K562 (cell line): ENCODE results near the gene SYNPO. TPM values are rescaled to one million over a fixed set of nuclear protein-coding genes. Genes with fewer than 3 reads are reported as not detected.

Source experiments
- ARID2 ChIP-seq: fragments of 450-650 bp; IDR thresholded peaks from 2 replicates; pipeline ENCODE4 v1.6.1; 2017; ENCODE audit warnings: antibody characterized with exemption, mild to moderate bottlenecking
- CBX1 ChIP-seq: sonication (generic); IDR thresholded peaks from 2 replicates; pipeline ENCODE4 v1.6.1; 2016; ENCODE audit warnings: antibody characterized with exemption, low read depth, mild to moderate bottlenecking
- CTBP1 ChIP-seq: fragments of 450-650 bp; IDR thresholded peaks from 2 replicates; pipeline ENCODE4 v1.6.1; 2016; ENCODE audit warnings: borderline replicate concordance
- GABPA ChIP-seq: fragments of 200-800 bp; sonication (Bioruptor generic); conservative IDR thresholded peaks from 2 replicates; pipeline ENCODE4 v1.6.1; 2016; ENCODE audit warnings: low read depth, missing genetic modification characterization, missing compliant biosample characterization
- HIVEP1 ChIP-seq: fragments of 250-450 bp; sonication (Bioruptor Pico); IDR thresholded peaks from 2 replicates; pipeline ENCODE4 v1.4.0; 2020; ENCODE audit warnings: mild to moderate bottlenecking
- HSF4 ChIP-seq: fragments of 250-450 bp; sonication (Bioruptor Pico); IDR thresholded peaks from 2 replicates; pipeline ENCODE4 v2.1.2; 2022; ENCODE audit warnings: mild to moderate bottlenecking, moderate library complexity, borderline replicate concordance
- KLF13 ChIP-seq: fragments of 450-650 bp; IDR thresholded peaks from 2 replicates; pipeline ENCODE4 v1.6.1; 2016; ENCODE audit warnings: missing genetic modification characterization, low read depth, mild to moderate bottlenecking, missing compliant biosample characterization, moderate library complexity, borderline replicate concordance
- MEIS2 ChIP-seq: fragments of 450-650 bp; IDR thresholded peaks from 2 replicates; pipeline ENCODE4 v1.6.1; 2014; ENCODE audit warnings: mild to moderate bottlenecking; ENCODE audit not compliant: partially characterized antibody
- NCOA4 ChIP-seq: fragments of 450-650 bp; IDR thresholded peaks from 2 replicates; pipeline ENCODE4 v1.6.1; 2018; ENCODE audit warnings: mild to moderate bottlenecking; ENCODE audit not compliant: partially characterized antibody
- NFATC3 ChIP-seq: fragments of 450-650 bp; IDR thresholded peaks from 2 replicates; pipeline ENCODE4 v1.6.1; 2017; ENCODE audit warnings: mild to moderate bottlenecking
- POLR2B ChIP-seq: fragments of 450-650 bp; IDR thresholded peaks from 2 replicates; pipeline ENCODE4 v1.6.1; 2018; ENCODE audit warnings: low read depth; ENCODE audit not compliant: partially characterized antibody
- SMARCA5 ChIP-seq: fragments of 450-650 bp; IDR thresholded peaks from 2 replicates; pipeline ENCODE4 v1.6.1; 2016
- SMC3 ChIP-seq: conservative IDR thresholded peaks from 2 replicates; pipeline ENCODE4 v1.6.1; 2011; ENCODE audit warnings: low read depth, low read length, improper control_type of control experiment; ENCODE audit not compliant: insufficient read depth
- TCF7L2 ChIP-seq: fragments of 150-350 bp; IDR thresholded peaks from 2 replicates; pipeline ENCODE4 v1.6.1; 2016; ENCODE audit warnings: low read depth, mild to moderate bottlenecking, low read length, moderate library complexity
- ZFPM2 ChIP-seq: fragments of 250-450 bp; sonication (Bioruptor Pico); IDR thresholded peaks from 2 replicates; pipeline ENCODE4 v1.5.1; 2022; ENCODE audit warnings: mild to moderate bottlenecking
- ZNF507 ChIP-seq: conservative IDR thresholded peaks from 2 replicates; pipeline ENCODE4 v1.6.1; 2017; ENCODE audit warnings: missing genetic modification characterization, missing compliant biosample characterization
- ZNF561 ChIP-seq: fragments of 450-650 bp; formaldehyde crosslinking; conservative IDR thresholded peaks from 2 replicates; pipeline ENCODE4 v1.4.0; 2020; ENCODE audit warnings: mild to moderate bottlenecking, moderate library complexity
- polyA plus RNA-seq, 8 experiments: library from polyadenylated mRNA; depleted of rRNA in 4 of 8; stranded (reverse) in 5 of 8; unstranded in 3 of 8; fragments of >200 nt; fragmentation: Nextera tagmentation in 2 of 8; fragmentation: Illumina TruSeq in 1 of 8; extraction: Ambion mirVana in 2 of 8; extraction: Trizol in 1 of 8; gene quantifications; 2 replicates each; pipeline versions ENCODE4 v1.2.1 to v1.2.3, GENCODE V29; 2011 to 2014; ENCODE audit warnings: inconsistent platforms in 1 of 8, missing spikeins in 1 of 8
- total RNA-seq, 7 experiments: library from RNA; depleted of rRNA in 6 of 7; stranded (reverse); fragments of >200 nt in 6 of 7; fragmentation: Illumina TruSeq in 2 of 7; extraction: Trizol in 2 of 7; gene quantifications; 2 replicates each; pipeline versions ENCODE4 v1.2.1 to v1.2.3, GENCODE V29; 2011 to 2021; ENCODE audit warnings: low replicate concordance in 1 of 7
- TF ChIP-seq, protein P1 (sequence below), 2 experiments: fragments of 450-650 bp; conservative IDR thresholded peaks; 2 replicates each; pipeline ENCODE4 v1.6.1; 2017; ENCODE audit warnings: mild to moderate bottlenecking in 2 of 2, moderate library complexity in 2 of 2
- TF ChIP-seq, protein P2 (sequence below): fragments of 250-450 bp; sonication (Bioruptor Pico); IDR thresholded peaks from 2 replicates; pipeline ENCODE4 v1.5.0; 2021; ENCODE audit warnings: mild to moderate bottlenecking, borderline replicate concordance
- TF ChIP-seq, protein P3 (sequence below): sonication (generic); formaldehyde crosslinking; IDR thresholded peaks from 2 replicates; pipeline ENCODE4 v1.8.0; 2023; ENCODE audit warnings: mild to moderate bottlenecking, missing genetic modification reagents
- TF ChIP-seq, protein P4 (sequence below): IDR thresholded peaks from 2 replicates; pipeline ENCODE4 v1.6.1; 2011; ENCODE audit warnings: borderline replicate concordance, low read depth, mild to moderate bottlenecking, moderate library complexity, low read length; ENCODE audit not compliant: insufficient read depth, poor library complexity, severe bottlenecking

The SYNPO gene
- total and polyA plus RNA-seq, 9 of the 15 experiments (the other 6 are each of a cell fraction or from before 2014, with no cell fraction given): 0.01 to 0.31 (median 0.03) TPM; not detected in 4

DNA sequence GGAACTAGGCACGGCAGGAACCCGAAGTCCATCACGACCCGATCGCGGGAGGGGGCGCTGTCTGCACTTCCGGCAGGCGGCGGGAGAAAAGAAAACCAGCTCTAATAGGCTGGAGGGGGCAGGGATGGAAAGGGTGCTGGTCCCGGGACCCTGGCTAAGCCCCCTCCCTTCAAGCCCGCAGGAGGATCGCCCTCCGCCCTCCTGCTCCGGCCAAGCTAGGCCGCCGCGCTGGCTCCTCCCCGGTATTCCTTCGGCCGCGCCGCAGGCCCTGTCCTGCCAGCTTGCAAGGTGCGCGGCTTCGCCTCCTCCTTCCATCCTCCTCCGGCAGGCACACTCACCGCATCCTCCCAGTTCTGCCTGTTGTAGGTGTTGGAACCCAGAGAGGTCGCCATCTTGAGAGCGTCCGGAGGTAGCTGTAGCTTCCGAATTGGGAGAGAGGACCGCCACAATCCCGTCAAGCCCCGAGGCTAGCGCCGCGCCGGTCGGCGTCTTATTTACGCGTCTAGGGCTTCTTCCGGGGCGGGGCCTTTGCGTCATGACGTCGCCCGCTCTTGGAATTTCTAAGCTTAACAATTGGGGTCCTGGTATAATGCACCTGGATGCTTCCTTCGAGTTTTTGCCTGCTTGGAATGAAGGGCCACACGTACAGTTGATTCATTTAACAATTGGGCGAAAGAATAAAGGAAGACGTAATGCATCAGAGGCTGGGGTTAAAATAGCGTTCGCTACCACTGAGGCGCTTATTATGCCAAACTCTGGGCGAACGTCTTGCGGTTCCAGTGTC is 60.3 kb downstream of the SYNPO start, which contains the start of gene RBM22 (continued):
- TF ChIP-seq ARID2: 0 out of 2 replicates have a peak, but pooled peaks have one; percentile 4
- TF ChIP-seq POLR2B: peak; percentile 73
- no peak for TF ChIP-seq NCOA4
- no peak for TF ChIP-seq HSF4 (CRISPR knock-in tag)
- peak; percentile 93 for TF ChIP-seq GABPA (tag)
- TF ChIP-seq, protein P1, sequence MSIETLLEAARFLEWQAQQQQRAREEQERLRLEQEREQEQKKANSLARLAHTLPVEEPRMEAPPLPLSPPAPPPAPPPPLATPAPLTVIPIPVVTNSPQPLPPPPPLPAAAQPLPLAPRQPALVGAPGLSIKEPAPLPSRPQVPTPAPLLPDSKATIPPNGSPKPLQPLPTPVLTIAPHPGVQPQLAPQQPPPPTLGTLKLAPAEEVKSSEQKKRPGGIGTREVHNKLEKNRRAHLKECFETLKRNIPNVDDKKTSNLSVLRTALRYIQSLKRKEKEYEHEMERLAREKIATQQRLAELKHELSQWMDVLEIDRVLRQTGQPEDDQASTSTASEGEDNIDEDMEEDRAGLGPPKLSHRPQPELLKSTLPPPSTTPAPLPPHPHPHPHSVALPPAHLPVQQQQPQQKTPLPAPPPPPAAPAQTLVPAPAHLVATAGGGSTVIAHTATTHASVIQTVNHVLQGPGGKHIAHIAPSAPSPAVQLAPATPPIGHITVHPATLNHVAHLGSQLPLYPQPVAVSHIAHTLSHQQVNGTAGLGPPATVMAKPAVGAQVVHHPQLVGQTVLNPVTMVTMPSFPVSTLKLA (conservative IDR thresholded peaks at IDR 0.05): peak; percentile 49 to 77
- TF ChIP-seq, protein P2, sequence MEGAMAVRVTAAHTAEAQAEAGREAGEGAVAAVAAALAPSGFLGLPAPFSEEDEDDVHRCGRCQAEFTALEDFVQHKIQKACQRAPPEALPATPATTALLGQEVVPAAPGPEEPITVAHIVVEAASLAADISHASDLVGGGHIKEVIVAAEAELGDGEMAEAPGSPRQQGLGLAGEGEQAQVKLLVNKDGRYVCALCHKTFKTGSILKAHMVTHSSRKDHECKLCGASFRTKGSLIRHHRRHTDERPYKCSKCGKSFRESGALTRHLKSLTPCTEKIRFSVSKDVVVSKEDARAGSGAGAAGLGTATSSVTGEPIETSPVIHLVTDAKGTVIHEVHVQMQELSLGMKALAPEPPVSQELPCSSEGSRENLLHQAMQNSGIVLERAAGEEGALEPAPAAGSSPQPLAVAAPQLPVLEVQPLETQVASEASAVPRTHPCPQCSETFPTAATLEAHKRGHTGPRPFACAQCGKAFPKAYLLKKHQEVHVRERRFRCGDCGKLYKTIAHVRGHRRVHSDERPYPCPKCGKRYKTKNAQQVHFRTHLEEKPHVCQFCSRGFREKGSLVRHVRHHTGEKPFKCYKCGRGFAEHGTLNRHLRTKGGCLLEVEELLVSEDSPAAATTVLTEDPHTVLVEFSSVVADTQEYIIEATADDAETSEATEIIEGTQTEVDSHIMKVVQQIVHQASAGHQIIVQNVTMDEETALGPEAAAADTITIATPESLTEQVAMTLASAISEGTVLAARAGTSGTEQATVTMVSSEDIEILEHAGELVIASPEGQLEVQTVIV (CRISPR knock-in tag): no peak; the same call in 1 of the 2 replicates
- TF ChIP-seq NFATC3: no peak
- 0 out of 2 replicates have a peak, but pooled peaks have one; percentile 49 for TF ChIP-seq ZFPM2 (CRISPR knock-in tag)
- TF ChIP-seq, protein P3, sequence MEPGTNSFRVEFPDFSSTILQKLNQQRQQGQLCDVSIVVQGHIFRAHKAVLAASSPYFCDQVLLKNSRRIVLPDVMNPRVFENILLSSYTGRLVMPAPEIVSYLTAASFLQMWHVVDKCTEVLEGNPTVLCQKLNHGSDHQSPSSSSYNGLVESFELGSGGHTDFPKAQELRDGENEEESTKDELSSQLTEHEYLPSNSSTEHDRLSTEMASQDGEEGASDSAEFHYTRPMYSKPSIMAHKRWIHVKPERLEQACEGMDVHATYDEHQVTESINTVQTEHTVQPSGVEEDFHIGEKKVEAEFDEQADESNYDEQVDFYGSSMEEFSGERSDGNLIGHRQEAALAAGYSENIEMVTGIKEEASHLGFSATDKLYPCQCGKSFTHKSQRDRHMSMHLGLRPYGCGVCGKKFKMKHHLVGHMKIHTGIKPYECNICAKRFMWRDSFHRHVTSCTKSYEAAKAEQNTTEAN (CRISPR knock-in tag): no peak
- no peak for TF ChIP-seq TCF7L2
- TF ChIP-seq CTBP1: peak; percentile 71; the same call in 1 of the 2 replicates
- no peak for TF ChIP-seq KLF13 (tag)
- no peak for TF ChIP-seq HIVEP1 (CRISPR knock-in tag)
- TF ChIP-seq, protein P4, sequence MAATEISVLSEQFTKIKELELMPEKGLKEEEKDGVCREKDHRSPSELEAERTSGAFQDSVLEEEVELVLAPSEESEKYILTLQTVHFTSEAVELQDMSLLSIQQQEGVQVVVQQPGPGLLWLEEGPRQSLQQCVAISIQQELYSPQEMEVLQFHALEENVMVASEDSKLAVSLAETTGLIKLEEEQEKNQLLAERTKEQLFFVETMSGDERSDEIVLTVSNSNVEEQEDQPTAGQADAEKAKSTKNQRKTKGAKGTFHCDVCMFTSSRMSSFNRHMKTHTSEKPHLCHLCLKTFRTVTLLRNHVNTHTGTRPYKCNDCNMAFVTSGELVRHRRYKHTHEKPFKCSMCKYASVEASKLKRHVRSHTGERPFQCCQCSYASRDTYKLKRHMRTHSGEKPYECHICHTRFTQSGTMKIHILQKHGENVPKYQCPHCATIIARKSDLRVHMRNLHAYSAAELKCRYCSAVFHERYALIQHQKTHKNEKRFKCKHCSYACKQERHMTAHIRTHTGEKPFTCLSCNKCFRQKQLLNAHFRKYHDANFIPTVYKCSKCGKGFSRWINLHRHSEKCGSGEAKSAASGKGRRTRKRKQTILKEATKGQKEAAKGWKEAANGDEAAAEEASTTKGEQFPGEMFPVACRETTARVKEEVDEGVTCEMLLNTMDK: peak; percentile 91
- TF ChIP-seq SMARCA5: 0 out of 2 replicates have a peak, but pooled peaks have one; percentile 47
- TF ChIP-seq MEIS2: peak; percentile 22
- no peak for TF ChIP-seq ZNF561 (CRISPR knock-in tag)
- 0 out of 2 replicates have a peak, but pooled peaks have one; percentile 19 for TF ChIP-seq SMC3
- TF ChIP-seq CBX1: no peak
- TF ChIP-seq ZNF507: no peak
